Smooth muscle cell (in vitro differentiated cells): ENCODE measurements around the gene ZNF528. TPM values are rescaled to one million over a fixed set of nuclear protein-coding genes. Genes with fewer than 3 reads are reported as not detected.

Experiments used
- DNase-seq: peaks from one replicate; lab custom pipeline; 2025; ENCODE audit not compliant: unreplicated experiment; lab: John Stamatoyannopoulos, UW
- H2AFZ ChIP-seq: fragments of 200-600 bp; sonication (generic); 2 replicates; pipeline ENCODE4 v1.6.0; 2016; ENCODE audit warnings: antibody characterized with exemption, low read depth, mild to moderate bottlenecking
- H3F3A ChIP-seq: fragments of 200-600 bp; sonication (generic); 2 replicates; pipeline ENCODE4 v1.6.0; 2017; ENCODE audit warnings: antibody characterized with exemption, low read depth
- H3K27ac ChIP-seq: fragments of 200-600 bp; sonication (generic); 2 replicates; pipeline ENCODE4 v1.5.1; 2016; ENCODE audit warnings: low read depth, mild to moderate bottlenecking
- H3K27me3 ChIP-seq: fragments of 200-600 bp; sonication (generic); 2 replicates; pipeline ENCODE4 v1.6.1; 2016; ENCODE audit warnings: low read depth, mild to moderate bottlenecking
- H3K36me3 ChIP-seq: fragments of 200-600 bp; sonication (generic); 2 replicates; pipeline ENCODE4 v1.5.1; 2016; ENCODE audit warnings: low read depth
- H3K4me1 ChIP-seq: fragments of 200-600 bp; sonication (generic); 2 replicates; pipeline ENCODE4 v1.5.1; 2016; ENCODE audit warnings: low read depth
- H3K4me2 ChIP-seq: fragments of 200-600 bp; sonication (generic); 2 replicates; pipeline ENCODE4 v1.6.0; 2016; ENCODE audit warnings: mild to moderate bottlenecking
- H3K4me3 ChIP-seq: fragments of 200-600 bp; sonication (generic); 2 replicates; pipeline ENCODE4 v1.5.1; 2016; ENCODE audit warnings: mild to moderate bottlenecking
- H3K79me2 ChIP-seq: fragments of 200-600 bp; sonication (generic); 2 replicates; pipeline ENCODE4 v1.6.0; 2016; ENCODE audit warnings: low read depth, mild to moderate bottlenecking
- H3K9ac ChIP-seq: fragments of 200-600 bp; sonication (generic); 2 replicates; pipeline ENCODE4 v1.6.0; 2016; ENCODE audit warnings: low read depth
- H3K9me3 ChIP-seq: fragments of 200-600 bp; sonication (generic); replicated peaks from 2 replicates; pipeline ENCODE4 v1.5.1; 2016; ENCODE audit warnings: low read depth
- H4K20me1 ChIP-seq: fragments of 200-600 bp; sonication (generic); 2 replicates; pipeline ENCODE4 v1.6.0; 2016; ENCODE audit warnings: low read depth
- WGBS: methylation state at CpG from one replicate; pipeline ENCODE4 v1.1.7; 2016; ENCODE audit warnings: low lambda C conversion rate; 5-methylcytosine and 5-hydroxymethylcytosine counted together
- polyA plus RNA-seq: library from polyadenylated mRNA; unstranded; fragments of >200 nt; fragmentation: Nextera tagmentation; extraction: Ambion mirVana; gene quantifications from 2 replicates; pipeline ENCODE4 v1.2.1, GENCODE V29; 2016
- small RNA-seq: library from RNA; depleted of rRNA; stranded (forward); fragments of <200 nt; gene quantifications from one replicate; pipeline ENCODE3, GENCODE V24; 2014
- total RNA-seq: library from RNA; depleted of rRNA; stranded (reverse); fragments of >200 nt; gene quantifications from 2 replicates; pipeline ENCODE4 v1.2.3, GENCODE V29; 2014
- TF ChIP-seq, protein P1 (sequence below): fragments of 200-600 bp; sonication (generic); IDR thresholded peaks from 2 replicates; pipeline ENCODE4 v1.5.1; 2017; ENCODE audit warnings: borderline replicate concordance, mild to moderate bottlenecking, antibody characterized with exemption; ENCODE audit not compliant: insufficient read depth, poor library complexity, severe bottlenecking

Gene ZNF528
- total and polyA plus RNA-seq, 2 experiments from 2014 or later: 16.3 to 21.0 TPM

DNA sequence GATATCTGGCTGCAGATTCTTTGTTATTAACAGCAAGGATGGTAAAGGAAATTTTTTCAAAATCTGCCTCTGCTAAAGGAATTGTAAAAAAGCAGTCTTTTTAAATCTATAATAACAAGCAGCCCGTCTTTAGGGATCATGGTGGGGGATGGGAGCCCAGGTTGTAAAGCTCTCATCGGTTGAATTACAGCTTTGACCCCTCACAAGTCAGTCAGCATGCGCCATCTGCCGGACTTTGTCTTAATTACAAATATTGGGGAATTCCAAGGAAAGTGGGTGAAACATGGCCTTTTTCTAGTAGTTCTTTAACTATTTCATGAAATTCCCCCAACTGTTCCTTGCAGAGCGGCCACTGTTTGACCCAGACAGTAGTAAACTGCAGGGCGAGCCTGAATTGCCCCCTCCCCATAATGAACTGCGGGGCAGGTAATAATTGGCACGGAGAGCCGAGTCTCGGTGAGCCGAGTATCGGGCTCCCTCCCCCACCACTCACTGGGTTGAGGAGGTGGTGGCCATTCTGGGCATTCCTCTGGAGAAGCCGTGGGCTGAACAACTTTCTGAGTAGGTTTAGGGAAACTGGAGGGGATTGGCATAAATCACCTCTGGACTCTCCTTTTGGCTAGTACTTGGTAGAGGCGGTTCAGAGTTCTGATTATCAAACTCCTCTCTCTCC, 67.3 kb downstream of the ZNF528 start:
- WGBS: 52% methylated on average over 14 of the region's 14 CpGs
- H2AFZ ChIP-seq: no peak overlapping the region
- no peaks in the 10 kb centered on the region for H3F3A ChIP-seq
- no peaks in the 10 kb centered on the region for H4K20me1 ChIP-seq
- H3K4me1 ChIP-seq: no peaks in the 10 kb centered on the region
- no peak overlapping the region for H3K4me2 ChIP-seq
- H3K4me3 ChIP-seq: no peak overlapping the region
- no peaks in the 10 kb centered on the region for H3K36me3 ChIP-seq
- H3K27me3 ChIP-seq: no peaks in the 10 kb centered on the region
- TF ChIP-seq, protein P1, sequence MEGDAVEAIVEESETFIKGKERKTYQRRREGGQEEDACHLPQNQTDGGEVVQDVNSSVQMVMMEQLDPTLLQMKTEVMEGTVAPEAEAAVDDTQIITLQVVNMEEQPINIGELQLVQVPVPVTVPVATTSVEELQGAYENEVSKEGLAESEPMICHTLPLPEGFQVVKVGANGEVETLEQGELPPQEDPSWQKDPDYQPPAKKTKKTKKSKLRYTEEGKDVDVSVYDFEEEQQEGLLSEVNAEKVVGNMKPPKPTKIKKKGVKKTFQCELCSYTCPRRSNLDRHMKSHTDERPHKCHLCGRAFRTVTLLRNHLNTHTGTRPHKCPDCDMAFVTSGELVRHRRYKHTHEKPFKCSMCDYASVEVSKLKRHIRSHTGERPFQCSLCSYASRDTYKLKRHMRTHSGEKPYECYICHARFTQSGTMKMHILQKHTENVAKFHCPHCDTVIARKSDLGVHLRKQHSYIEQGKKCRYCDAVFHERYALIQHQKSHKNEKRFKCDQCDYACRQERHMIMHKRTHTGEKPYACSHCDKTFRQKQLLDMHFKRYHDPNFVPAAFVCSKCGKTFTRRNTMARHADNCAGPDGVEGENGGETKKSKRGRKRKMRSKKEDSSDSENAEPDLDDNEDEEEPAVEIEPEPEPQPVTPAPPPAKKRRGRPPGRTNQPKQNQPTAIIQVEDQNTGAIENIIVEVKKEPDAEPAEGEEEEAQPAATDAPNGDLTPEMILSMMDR: peak; percentile 18
- peaks cover 10% of the 10 kb centered on the region for H3K9me3 ChIP-seq
- no peaks in the 10 kb centered on the region for H3K79me2 ChIP-seq
- H3K9ac ChIP-seq: no peak overlapping the region
- no peak overlapping the region for H3K27ac ChIP-seq
- DNase-seq: no peak

Small RNA genes within 50 kb of the gene (small RNA-seq; reads per million reads assigned to genes)
- 0.16 reads per million for gene AC010332.1

Other genes starting within 250 kb of the ZNF528 start
- gene ZNF836, start 226.2 kb upstream of the ZNF528 start, total RNA-seq: 5.7 TPM in 2 replicates
- 3.2 and 3.3 TPM in 2 replicates for gene ZNF836, start 226.2 kb upstream of the ZNF528 start, polyA plus RNA-seq
- 121 and 160 TPM in 2 replicates for gene PPP2R1A, start 207.8 kb upstream of the ZNF528 start, total RNA-seq
- 256 and 265 TPM in 2 replicates for gene PPP2R1A, start 207.8 kb upstream of the ZNF528 start, polyA plus RNA-seq
- 16.2 and 18.7 TPM in 2 replicates for gene ZNF766, start 128.3 kb upstream of the ZNF528 start, total RNA-seq
- gene ZNF766, start 128.3 kb upstream of the ZNF528 start, polyA plus RNA-seq: 15.6 and 24.9 TPM in 2 replicates
- 7.4 and 7.5 TPM in 2 replicates for gene ZNF480, start 100.7 kb upstream of the ZNF528 start, total RNA-seq
- 10.7 and 11.0 TPM in 2 replicates for gene ZNF480, start 100.7 kb upstream of the ZNF528 start, polyA plus RNA-seq
- 6.0 and 16.0 TPM in 2 replicates for gene ZNF610, start 61.6 kb upstream of the ZNF528 start, total RNA-seq
- gene ZNF610, start 61.6 kb upstream of the ZNF528 start, polyA plus RNA-seq: 3.3 and 3.7 TPM in 2 replicates
- 19.7 and 25.3 TPM in 2 replicates for gene ZNF880, start 27.9 kb upstream of the ZNF528 start, total RNA-seq
- gene ZNF880, start 27.9 kb upstream of the ZNF528 start, polyA plus RNA-seq: 21.9 and 26.1 TPM in 2 replicates
- not detected in 2 replicates for gene ZNF534, start 31.3 kb downstream of the ZNF528 start, total RNA-seq
- 0.23 and 0.54 TPM in 2 replicates for gene ZNF534, start 31.3 kb downstream of the ZNF528 start, polyA plus RNA-seq
- 0.04 and 0.99 TPM in 2 replicates for gene ZNF578, start 55.7 kb downstream of the ZNF528 start, total RNA-seq
- gene ZNF578, start 55.7 kb downstream of the ZNF528 start, polyA plus RNA-seq: 0.12 TPM in 1 of 2 replicates, not detected in the other
- gene ZNF808, start 129.8 kb downstream of the ZNF528 start, total RNA-seq: 30.2 and 41.3 TPM in 2 replicates
- gene ZNF808, start 129.8 kb downstream of the ZNF528 start, polyA plus RNA-seq: 1.3 and 3.7 TPM in 2 replicates
- gene ZNF701, start 172.4 kb downstream of the ZNF528 start, total RNA-seq: 10.0 and 11.3 TPM in 2 replicates
- 5.5 and 6.1 TPM in 2 replicates for gene ZNF701, start 172.4 kb downstream of the ZNF528 start, polyA plus RNA-seq
- gene ZNF83, start 240.5 kb downstream of the ZNF528 start, total RNA-seq: 53.2 and 60.0 TPM in 2 replicates
- 20.6 and 32.9 TPM in 2 replicates for gene ZNF83, start 240.5 kb downstream of the ZNF528 start, polyA plus RNA-seq